Liver (tissue), 3 donors: ENCODE data around the gene UQCRC2.

Source experiments
- CTCF ChIP-seq: fragments of 150-350 bp; IDR thresholded peaks from 2 replicates; pipeline ENCODE4 v1.5.1; 2017; ENCODE audit warnings: improper control_type of control experiment, low read depth, low read length; ENCODE audit not compliant: missing input control
- EGR1 ChIP-seq, 2 donors: IDR thresholded peaks; 2 replicates each; pipeline ENCODE4 v1.6.1; 2016 to 2018; ENCODE audit warnings: antibody characterized with exemption in 2 of 2, low read depth in 2 of 2
- GABPA ChIP-seq, 2 donors: IDR thresholded peaks in 1 of 2; conservative IDR thresholded peaks in 1 of 2; 2 replicates each; pipeline ENCODE4 v1.6.1; 2016; ENCODE audit warnings: antibody characterized with exemption in 2 of 2, mild to moderate bottlenecking in 1 of 2, moderate library complexity in 1 of 2
- HNF4A ChIP-seq, 2 donors: conservative IDR thresholded peaks; 2 replicates each; pipeline ENCODE4 v1.6.1; 2016; ENCODE audit warnings: antibody characterized with exemption in 2 of 2, mild to moderate bottlenecking in 2 of 2
- REST ChIP-seq: IDR thresholded peaks from 2 replicates; pipeline ENCODE4 v1.6.1; 2016; ENCODE audit warnings: antibody characterized with exemption, mild to moderate bottlenecking
- TAF1 ChIP-seq: conservative IDR thresholded peaks from 2 replicates; pipeline ENCODE4 v1.6.1; 2016; ENCODE audit warnings: antibody characterized with exemption, mild to moderate bottlenecking
- YY1 ChIP-seq: IDR thresholded peaks from 2 replicates; pipeline ENCODE4 v1.6.1; 2016; ENCODE audit warnings: antibody characterized with exemption, mild to moderate bottlenecking
- TF ChIP-seq, protein P1 (sequence below): IDR thresholded peaks from 2 replicates; pipeline ENCODE4 v1.6.1; 2016; ENCODE audit warnings: antibody characterized with exemption
- donor health status: healthy.
- donor health status: healthy.

- TF ChIP-seq HNF4A (conservative IDR thresholded peaks at IDR 0.05) (no peak), REST (no peak), TAF1 (no peak), YY1 (no peak), CTCF (no peak), EGR1 (IDR thresholded peaks at IDR 0.05; ENCODE audit: low read depth in 2 of 2) (no peak), GABPA (IDR thresholded peaks at IDR 0.05 in 1 of 2, conservative IDR thresholded peaks at IDR 0.05 in 1 of 2) (no peak)
- TF ChIP-seq, protein P1, sequence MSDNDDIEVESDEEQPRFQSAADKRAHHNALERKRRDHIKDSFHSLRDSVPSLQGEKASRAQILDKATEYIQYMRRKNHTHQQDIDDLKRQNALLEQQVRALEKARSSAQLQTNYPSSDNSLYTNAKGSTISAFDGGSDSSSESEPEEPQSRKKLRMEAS = no peak
Observed at GRCh38 chr16:21990381-21990944, 37.3 kb downstream of the UQCRC2 start.
